GM18867 (cell line): ENCODE results near the gene PLCB1.

Experiments
- ATAC-seq: cut with Tn5 transposase; IDR thresholded peaks from one replicate; pipeline ENCODE4 v1.9.1; 2021; ENCODE audit warnings: mild to moderate bottlenecking, moderate library complexity; ENCODE audit not compliant: unreplicated experiment

Gene PLCB1

GRCh38 chr20:8474027-8474668 lies 342.1 kb downstream of the PLCB1 start:
- no peak for ATAC-seq

DNA sequence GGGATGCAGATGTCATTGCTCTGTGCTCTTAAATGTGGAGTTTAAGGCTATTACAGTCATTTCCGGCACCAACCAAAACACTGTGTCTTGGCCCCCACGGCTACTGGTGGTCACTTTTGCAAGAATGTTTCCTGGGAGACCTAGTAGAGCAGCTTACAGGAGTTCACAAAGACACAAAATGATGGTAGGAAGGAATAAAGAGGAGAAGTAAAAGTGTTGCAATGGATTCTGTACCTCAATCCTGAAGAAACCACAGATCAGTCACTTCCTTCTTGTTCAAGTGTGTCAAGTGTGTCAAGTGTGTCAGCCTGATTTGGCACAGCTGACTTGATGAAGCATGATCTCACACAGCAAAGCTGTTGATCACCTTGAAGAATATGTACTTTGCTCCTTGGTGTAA lies 344.0 kb downstream of the PLCB1 start:
- ATAC-seq = no peak

DNA sequence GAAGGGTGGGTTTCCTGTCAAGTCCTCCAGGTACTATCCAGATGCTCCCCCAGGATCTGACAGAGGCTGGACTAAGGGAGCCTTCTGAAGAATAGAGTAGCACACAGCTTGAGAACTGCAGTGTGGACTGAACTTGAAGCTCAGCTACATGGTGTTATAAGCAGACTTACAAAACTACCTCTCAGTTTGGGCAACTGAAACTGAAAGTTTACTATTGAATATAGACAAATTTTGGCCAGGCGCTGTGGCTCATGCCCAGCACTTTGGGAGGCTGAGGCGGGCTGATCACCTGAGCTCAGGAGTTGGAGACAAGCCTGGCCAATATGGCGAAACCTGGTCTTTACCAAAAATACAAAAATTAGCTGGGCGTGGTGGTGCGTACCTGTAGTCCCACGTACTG lies 348.5 kb downstream of the PLCB1 start:
- ATAC-seq = no peak

DNA sequence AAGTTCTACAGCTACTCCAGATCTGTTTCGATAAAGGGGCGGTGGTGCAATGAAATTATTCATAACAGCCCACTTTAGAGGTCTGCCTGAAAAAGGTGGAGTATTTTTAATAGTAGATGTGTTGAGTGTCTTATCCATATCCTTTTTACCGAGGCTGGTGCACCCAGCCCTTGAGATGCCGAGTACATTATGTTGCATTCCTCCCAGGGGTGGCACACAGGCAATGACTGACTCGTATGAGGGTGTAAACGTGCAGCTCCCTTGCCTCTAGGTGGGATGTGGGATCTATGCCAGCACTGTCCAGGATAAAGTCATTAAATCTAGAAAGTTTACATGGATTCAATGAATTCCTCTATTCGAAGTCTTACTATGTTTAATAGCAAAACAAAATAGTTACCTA lies 355.6 kb downstream of the PLCB1 start:
- ATAC-seq = no peak

- ATAC-seq = no peak
Observed at GRCh38 chr20:8489094-8489883, 357.2 kb downstream of the PLCB1 start.

DNA sequence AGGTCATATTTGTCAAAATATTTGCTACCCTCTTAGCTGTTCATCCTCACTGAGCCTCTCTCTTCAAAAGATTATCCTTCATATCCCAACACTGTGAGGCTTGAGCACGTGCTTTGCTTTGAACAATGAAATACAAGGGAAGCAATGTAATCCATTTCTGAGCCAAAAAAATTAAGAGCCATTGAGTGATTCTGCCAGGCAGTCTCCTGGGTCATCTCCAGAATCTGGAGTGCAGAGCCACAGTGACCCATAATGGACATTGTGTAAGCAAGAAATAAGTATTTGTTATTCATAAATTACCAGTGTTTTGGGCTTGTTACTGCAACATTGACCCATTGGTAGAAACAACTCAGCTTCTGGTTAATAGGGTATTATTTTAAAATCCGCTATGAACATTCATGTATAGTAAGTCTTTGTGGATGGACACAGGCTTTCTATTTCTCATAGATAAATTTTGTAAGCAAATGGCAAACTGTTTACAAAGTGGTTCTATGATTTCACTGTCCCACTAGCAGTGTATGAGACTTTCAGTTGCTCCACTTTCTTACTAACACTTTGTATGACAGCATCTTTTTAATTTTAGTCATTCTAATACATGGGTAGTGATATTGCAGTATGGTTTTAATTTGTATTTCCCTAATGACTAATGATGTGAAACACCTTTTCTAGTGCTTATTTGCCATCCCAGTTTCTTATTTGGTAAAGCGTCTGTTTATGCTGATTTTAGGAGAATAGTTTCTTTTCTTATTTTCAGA lies 358.2 kb downstream of the PLCB1 start:
- ATAC-seq = no peak

- ATAC-seq = no peak
Observed at GRCh38 chr20:8492173-8492572, 360.1 kb downstream of the PLCB1 start.

DNA sequence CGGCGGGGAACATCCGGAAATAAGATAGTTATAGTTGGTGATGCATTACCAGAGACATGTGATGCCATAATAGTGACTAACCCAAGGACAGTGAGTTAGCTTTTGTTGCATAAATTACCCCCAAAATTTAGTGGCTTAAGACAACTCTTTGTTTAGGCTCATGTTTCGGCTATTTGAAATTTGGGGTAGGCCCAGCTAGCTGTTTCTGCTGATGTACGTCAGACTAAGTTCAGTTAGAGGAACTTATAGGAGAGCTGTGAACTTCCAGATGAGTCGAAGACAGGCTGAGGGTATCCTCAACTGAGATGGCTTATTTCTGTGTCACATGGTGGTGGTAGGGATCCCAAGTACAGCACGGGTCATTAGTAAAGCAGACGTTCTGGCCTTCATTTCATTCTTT lies 366.5 kb downstream of the PLCB1 start:
- no peak for ATAC-seq

- no peak for ATAC-seq
Observed at GRCh38 chr20:8504030-8504429, 372.0 kb downstream of the PLCB1 start.

GRCh38 chr20:8505476-8506200 lies 373.6 kb downstream of the PLCB1 start:
- ATAC-seq = no peak

DNA sequence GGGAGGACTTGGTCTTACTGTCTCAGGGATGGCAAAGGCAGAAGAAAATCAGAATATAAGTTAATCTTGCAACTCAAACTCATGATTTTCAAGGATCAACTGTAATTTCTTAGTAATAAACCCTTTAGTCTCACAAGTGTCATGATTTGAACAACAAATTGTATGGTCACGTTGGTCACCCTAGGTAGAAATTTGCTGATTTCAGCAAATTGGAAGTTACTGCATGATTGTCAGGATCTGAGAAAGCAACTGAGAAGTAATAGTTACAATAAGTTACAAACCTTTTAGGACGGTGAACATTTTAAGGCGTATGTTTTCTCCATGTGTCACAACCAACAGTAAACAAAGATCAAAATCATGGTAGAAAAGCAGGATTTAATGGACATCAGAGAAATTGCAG lies 375.2 kb downstream of the PLCB1 start:
- ATAC-seq = no peak

GRCh38 chr20:8509809-8510208 lies 377.7 kb downstream of the PLCB1 start:
- no peak for ATAC-seq

GRCh38 chr20:8510808-8511207 lies 378.7 kb downstream of the PLCB1 start:
- ATAC-seq = no peak

- ATAC-seq = no peak
Observed at GRCh38 chr20:8512003-8512402, 379.9 kb downstream of the PLCB1 start.

GRCh38 chr20:8515810-8516435 lies 383.9 kb downstream of the PLCB1 start:
- ATAC-seq = no peak

DNA sequence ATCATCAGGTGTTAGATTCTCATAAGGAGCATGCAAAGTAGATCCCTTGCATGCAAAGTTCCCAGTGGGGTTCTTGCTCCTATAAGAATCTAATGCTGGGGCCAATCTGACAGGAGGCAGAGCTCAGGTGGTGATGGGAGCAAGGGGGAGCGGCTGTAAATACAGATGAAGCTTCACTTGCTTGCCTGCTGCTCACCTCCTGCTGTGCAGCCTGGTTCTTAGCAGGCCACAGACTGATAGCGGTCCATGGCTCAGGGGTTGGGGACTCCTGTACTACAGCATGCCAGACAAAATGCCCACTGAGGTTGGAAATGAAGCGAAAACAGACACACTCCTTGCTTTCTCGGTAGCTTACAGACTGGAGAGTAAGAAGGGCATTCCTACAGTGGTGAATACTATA lies 386.8 kb downstream of the PLCB1 start:
- no peak for ATAC-seq

- no peak for ATAC-seq
Observed at GRCh38 chr20:8519887-8520286, 387.8 kb downstream of the PLCB1 start.

- no peak for ATAC-seq
Observed at GRCh38 chr20:8522168-8522567, 390.1 kb downstream of the PLCB1 start.

DNA sequence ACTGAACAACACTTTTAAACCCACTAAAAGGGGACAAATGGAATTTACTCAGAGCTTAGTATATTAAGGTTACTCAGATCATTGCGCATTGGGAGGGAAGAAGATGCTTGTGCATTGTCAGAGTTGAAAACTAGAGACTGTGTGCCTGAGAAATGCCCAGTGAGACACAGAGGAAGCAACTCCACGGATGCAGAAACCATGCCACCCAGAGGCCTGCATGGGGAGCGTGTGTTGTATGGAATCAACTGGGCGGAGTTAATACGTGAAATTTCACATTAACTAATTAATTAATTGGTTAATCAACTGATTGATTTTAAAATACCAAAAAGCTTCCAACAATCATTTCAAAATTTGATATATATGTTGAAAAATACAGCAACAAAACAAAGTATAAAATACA lies 391.6 kb downstream of the PLCB1 start:
- ATAC-seq = no peak

DNA sequence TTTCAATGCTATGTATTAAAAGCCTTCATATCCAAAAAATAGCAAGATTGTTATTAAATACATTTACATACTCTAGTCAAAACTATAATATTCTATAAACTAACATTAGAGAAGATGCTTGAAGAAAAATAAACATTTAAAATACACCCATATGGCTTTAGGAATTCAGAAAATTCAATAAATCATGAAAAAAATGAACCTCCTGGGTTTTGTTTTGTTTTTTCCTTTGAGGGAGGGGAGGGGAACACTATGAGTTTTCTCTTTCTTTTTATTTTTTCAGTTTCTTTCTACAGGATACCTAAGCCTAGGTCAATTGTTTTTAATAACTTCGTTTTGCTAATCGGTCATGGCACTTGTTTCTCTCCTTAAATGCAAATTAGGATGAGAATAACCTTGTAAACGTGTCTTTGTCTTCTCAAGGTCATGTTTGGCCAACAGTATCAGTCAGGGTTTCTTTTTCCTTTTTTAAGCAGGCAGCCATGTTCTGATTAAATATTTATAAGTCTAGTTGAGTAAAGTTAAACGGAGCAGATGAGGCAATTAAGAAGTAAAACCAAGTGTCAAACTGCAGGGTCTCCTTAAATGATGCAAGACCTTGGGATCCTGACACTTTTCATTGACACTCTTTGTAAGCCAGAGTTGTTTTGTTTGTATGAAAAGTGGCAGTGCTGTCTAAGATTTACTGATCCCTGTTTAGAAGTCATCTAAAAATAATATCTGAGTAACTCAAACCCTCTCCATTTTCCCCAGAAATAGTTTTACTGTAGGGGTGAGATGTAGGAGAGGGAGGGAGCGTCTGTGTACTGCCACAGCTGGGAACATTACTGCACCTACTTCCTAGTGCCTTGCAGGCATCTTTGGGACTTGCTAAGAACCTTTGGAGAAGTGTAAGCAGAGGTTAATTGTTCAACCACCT lies 392.3 kb downstream of the PLCB1 start:
- no peak for ATAC-seq
